Stimulated activated CD8-positive, alpha-beta memory T cell treated with anti-CD3 and anti-CD28 coated beads, Interleukin-7, amount 100 ng/mL, for 1 hour (primary cell): ENCODE data around the gene RCC2.
A peak's percentile ranks its signal among the peaks of the same experiment; 100 is the strongest.
"Not testable (repeated sequence)": the region's sequence is repeated elsewhere in the genome, so short reads cannot be mapped to it uniquely, and the experiment has no call there.

Source experiments
- DNase-seq, 2 donors: peaks; one replicate each; pipeline ENCODE4 v3.0.0-alpha.2; 2020; ENCODE audit warnings: low read depth in 2 of 2

The RCC2 gene

DNA sequence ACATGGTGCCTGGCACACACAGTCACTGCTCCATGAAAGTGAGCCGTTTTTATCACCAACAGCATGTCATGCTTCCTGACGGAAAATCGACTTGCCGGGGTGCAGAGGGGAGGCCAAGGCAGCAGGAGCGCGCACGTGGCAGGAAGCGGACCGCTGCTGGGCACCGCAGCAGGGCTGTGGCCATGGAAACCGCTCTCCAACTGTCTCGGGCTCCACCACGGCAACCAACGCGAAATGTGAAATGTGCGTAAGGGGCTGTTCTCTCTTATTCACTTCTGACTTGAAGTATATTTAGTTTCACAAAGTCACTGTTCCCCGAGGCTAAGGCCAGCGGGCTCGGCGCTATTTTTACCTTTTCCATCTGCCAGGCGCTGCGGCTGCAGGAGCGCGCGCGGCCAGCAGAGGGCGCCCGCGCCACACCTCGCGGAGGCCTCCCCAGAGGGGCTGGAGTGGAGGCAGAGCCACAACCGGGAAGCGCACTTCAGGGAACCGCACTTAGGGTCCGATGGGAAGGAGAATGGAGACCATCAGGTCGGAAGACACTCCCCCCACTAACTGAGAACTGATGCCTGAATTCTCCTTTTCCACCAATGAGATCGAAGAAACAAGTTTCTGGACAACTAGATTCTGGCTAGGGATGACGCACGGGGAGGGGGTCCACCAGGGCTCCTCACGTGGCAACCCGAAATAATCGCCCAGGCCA lies 19.7 kb downstream of the RCC2 start:
- DNase-seq, result peak; percentile 47 to 48

DNA sequence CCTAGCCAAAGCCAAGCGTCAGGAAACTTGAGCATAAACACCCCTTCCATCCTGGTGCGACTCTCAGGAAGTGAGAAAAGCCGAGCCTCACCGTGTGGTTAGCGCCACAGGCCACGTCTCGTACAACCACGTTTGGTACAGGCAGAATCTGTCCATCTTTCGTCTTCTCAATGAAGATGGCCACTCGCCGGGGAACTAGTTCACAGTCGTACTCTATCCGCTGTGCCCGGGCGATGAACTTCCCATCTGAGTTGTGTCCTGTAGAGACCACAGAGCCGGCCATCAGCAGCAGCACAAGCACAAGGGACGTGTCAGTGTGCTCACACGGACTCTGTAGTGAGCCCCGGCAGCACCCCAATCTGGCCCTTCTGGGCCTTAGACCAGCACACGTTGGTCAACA lies 23.1 kb downstream of the RCC2 start:
- DNase-seq, result no peak

GRCh38 chr1:17414022-17414421 lies 25.5 kb downstream of the RCC2 start:
- DNase-seq, result no peak

- DNase-seq, result no peak
These were observed 27.2 kb downstream of the RCC2 start for GRCh38 chr1:17412093-17412870.

DNA sequence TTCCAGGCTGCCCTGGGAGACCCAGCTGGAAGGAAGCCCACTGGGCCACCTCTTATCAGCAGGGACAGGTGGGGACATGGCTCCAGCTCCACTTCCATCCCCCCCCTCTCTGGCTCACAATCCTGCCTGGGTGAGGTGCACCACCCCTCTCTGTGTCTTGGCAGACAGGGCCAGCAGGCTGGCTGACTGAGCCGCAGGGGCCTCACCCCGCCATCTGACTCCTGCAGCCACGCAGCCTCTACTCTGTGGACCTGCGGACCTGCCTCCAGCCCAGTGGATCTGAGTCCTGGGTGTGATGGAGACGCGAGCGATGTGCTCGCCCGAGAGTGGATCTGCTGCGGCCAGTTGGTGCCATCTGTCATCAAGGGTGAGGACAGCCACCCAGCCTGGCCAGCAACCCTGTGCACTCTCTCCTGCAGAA lies 30.1 kb downstream of the RCC2 start:
- no peak for DNase-seq

- DNase-seq, result not testable (repeated sequence)
These were observed 31.5 kb downstream of the RCC2 start for GRCh38 chr1:17407786-17408514.

DNA sequence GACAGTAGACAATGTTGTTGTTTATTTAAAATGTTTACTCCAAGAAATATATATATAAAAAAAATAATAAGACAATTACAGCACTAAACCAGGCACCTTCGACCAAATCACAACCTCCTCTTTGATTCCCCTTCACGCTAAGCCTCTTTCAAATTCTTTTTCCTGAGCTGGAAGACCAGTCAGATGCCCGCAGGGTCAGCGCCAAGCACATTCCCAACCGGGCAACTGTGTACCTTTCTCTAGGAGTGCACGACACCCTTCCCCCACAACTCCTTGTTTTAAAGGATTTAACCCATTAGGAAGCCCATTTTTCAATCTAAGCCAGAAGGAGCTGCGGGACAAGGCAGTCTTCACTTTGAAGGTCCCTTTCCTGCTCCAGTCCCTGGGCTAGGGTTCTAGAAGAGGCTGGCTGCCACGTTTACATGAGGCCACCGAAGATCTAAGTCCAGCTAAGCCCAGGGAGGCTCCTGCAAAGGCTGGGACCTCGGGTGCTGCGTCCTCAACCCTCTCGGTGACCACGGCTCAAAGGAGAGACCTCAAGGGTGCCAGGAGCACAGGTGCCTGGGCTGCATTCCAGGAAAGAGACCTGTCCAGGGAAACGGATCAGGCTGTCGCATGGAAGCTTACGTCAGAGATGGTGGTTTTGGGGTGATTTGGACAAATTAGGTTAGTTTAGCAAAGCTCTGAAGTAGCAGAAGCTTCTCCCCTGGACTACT lies 32.6 kb downstream of the RCC2 start:
- DNase-seq, result not testable (repeated sequence)

DNA sequence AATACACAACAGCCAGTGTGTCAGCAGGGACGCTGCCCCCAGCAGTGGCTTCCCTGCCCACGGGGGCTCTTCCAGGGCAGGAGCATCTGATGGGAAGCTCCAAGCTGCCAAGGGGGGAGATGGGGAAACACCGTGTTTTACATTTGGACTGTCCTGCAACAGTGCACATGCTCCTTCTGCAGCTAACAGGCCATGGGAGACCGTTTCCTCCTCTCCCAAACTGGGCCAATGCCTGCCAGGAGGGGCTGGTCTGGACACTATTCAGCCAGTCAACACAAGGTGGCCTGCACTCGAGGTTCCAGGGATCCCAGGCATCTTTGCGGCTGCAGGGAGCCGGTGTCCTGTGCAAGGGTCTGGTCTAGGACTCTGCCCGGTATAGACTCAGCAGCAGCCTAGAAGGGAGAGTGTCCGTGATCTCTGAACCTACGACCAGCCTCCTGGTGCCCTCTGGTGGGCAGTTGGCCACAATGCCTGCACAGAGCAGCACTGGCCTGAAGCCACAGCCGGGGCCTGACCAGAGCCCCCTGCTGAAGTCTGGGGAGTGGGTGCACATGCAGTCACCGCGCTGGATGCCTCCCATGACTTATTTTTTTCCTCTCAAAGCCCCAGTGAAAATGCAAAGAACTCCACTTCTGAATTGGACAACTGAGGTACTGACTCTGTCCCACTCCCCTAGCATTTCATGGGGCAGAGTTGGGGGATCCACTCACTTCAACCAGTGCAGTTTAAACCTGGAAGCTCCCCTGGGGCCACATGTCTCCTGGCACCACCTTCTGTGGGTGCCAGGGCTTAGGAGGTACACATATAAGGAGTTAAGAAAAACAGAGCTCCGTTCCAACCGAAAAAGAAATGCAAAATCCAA lies 33.3 kb downstream of the RCC2 start:
- peak in 1 of 2 donors; percentile 10 for DNase-seq

DNA sequence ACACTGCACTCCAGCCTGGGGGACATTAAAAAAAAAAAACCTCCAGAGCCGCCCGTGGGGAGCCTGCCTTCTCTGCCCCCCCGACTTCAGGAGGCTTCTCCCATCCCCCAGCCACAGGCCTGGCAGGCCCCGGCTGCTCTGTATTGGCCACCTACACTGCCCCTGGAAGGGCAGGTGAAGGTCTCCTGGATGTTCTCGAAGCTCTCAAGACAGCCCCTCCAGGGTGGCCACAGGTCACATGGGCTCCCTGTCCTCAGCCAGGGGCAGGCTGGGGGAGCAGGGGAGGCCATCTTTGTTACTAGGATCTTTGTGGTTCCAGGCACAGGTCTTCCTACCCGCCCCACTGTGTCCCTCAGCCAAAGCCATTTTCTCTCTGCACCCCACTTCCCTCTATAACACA lies 34.7 kb downstream of the RCC2 start:
- no peak for DNase-seq

DNA sequence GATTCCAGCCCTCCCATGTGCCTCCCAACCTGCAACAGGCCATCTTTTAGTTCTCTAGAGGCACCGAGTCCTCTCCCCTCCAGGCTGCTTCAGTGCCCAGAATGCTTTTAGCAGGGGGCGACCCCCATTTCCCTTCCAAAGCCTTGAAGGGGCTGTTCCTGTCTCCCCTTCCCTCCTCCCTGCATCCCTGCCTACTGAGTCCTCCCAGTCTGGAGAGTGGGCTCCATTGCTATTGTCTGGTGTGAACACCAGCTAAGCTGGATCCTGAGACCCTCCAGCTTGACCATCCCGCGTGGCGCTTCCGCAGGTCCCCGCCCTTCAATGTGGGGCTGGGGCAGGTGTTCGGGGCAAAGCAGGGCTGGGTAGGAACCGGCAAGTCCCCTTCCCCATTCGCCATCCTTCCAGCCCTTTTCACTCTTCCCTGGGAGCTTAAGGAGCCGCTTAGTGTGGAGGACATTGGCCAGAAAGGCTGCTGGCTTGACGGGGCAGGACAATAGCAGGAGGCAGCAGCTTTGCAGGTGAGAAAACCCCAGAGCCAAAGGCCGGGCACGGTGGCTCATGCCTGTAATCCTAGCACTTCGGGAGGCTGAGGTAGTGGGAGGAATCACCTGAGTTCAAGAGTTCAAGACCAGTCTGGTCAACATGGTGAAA lies 35.3 kb downstream of the RCC2 start:
- no peak for DNase-seq

GRCh38 chr1:17403081-17403480 lies 36.4 kb downstream of the RCC2 start:
- DNase-seq, result no peak

DNA sequence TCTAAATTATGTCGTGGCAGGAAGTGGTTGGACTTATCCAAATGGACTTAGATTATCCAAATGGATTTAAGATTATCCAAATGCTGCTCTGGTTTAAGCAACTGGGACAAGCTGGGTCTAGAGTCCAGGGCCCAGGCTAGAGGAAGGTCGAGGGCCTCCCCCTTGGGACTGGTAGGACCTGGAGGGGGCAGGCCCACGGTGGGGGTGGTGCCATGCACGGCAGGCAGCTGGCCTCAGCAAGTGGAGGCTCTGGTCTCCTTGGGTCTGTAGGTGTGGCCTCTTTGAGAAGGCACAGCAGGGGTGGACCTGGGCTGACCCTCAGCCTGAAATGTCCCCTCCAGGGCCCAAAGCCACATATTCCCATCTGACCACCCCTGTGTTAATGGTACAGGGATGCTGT lies 37.6 kb downstream of the RCC2 start:
- DNase-seq, result no peak

DNA sequence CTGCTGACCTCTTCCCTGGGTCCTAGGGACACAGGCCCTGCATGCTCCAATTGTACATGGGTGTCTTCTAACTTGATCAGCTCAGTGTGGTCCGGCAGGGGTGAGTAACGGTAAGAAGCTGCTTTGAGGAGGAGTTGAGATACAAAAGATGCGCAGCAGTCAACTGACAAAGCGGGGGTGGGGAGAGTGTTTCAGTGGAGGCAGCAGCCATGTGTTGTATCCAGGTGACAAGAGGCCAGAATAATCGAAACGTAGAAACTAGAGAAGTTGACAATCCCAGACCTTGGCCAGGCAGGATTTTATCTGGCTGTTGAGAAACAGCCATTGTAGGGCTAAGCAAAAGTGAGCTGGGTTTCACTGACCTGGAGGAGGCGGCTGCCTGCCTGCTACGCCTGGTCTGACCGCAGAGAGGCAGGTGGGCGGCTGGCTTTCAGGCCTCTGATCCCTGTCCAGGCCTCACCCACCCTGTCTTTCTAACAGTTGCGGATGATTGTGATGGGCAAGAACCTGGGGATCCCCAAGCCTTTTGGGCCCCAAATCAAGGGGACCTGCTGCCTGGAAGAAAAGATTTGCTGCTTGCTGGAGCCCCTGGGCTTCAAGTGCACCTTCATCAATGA lies 38.6 kb downstream of the RCC2 start:
- DNase-seq, result no peak

- no peak for DNase-seq
These were observed 41.4 kb downstream of the RCC2 start for GRCh38 chr1:17397910-17398695.

GRCh38 chr1:17393230-17393629 lies 46.2 kb downstream of the RCC2 start:
- DNase-seq, result no peak

DNA sequence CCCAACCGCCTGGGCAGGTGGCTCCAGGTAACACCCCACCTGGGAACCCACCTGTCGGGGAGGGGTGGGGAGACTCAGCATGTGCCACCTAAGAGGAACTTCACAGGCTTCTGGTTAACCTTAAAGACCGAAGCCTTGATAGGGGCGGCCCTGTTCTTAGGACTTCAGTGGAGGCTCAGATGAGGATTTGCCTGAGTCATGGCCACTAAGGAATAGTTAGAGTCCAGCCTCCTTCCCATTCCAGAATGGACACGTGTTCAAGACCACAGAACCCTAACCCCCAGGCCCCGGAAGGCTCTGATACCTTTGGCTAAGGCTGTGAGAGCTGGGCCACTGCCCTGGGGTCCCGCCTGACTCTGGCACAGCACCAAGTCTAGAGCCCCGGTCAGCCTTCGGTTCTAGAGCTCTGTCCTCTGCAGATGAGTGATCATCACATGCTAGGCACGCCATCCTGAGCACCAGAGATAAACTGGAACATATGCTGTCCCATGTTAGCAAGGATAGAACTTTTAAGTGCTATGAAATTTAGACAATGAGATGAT lies 47.2 kb downstream of the RCC2 start:
- DNase-seq, result no peak

DNA sequence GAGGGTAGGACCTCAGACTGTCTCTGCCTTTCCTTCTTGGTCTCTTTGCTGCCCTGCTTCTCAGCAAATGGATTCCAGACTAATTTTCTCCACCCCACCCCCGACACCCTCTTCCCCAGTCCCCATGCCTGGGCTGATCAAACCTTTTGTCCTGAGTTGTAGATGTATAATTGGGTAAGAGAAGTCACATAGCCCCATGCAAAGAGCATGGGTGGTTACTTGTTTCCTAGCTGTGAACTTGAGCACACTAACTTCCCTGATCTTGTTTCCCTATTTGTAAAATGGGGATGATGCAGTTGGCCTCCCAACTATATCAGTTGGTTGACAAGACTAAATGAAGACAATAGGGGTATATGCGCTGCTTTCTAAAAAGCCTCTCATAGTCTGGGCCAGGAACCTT lies 58.3 kb downstream of the RCC2 start:
- DNase-seq, result no peak

DNA sequence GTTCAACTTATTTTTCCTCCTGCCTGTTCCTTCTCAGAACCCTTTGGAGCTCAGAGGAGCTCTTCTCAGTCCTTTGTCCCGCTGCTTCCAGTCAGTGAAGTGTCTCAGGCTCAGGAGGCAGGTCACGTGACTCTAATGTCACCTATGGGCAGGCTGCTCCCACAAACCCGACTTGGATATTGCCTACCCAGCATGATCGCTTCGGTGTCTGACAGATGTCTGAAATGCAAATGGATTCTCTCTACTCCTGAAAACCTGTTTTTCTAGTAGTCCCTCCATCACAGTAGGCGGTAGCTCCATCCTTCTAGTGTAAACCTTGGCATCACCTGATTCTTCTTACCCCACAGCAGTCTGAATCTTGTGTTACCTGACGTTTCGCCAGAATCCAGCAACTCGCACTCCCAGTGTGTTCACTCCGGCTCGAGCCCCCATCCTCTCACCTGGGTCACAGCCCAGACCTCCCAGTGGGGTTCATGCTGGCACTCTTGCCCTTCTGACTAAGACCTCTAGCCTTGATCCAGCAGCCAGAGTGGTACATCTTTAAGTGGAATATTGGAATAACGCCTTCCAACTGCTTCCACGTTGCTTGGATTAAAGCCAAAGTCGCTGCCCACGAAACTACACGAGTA lies 62.0 kb downstream of the RCC2 start:
- no peak for DNase-seq

DNA sequence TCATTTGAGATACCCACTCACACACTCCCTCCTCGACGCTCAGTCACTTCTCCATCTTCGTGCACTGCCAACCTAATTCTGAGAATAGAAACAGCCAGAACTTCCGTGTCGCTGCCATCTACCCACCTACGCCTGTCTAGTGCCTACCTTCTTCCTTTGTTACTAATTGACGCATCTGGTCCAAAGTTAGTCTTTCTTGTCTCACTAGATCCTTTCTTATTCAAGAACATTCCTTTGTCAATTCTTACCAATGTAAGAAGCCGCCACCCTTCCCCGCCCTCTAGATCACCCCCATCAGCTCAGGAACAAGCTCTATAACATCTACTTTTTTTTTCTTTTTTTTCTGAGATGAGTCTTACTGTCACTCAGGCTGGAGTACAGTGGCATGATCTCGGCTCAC lies 63.8 kb downstream of the RCC2 start:
- DNase-seq, result no peak
